ENCODE data around the gene PGAM4.

The PGAM4 gene

GRCh38 chrX:77925764-77926163 is 43.7 kb downstream of the PGAM4 start:
- no peak for DNase-seq (ENCODE audit: low read depth in 1 of 2, low spot score in 1 of 2)
- Histone ChIP-seq H3K27me3 (ENCODE audit: insufficient read depth, poor library complexity, severe bottlenecking) (no peaks in the 10 kb centered on the region), H3K4me3 (replicated peaks; ENCODE audit: insufficient read depth, low read length) (no peak overlapping the region), H3K27ac (replicated peaks) (no peak overlapping the region)
- TF ChIP-seq SPI1 (IDR thresholded peaks at IDR 0.05; ENCODE audit: borderline replicate concordance, low read depth) (no peak), CTCF (IDR thresholded peaks at IDR 0.05; ENCODE audit: insufficient read depth, low read length) (no peak), REST (IDR thresholded peaks at IDR 0.05; ENCODE audit: insufficient replicate concordance, low read depth) (no peak), POLR2AphosphoS5 (IDR thresholded peaks at IDR 0.05; ENCODE audit: low read depth) (no peak), GABPA (IDR thresholded peaks at IDR 0.05; ENCODE audit: low read depth) (no peak)

DNA sequence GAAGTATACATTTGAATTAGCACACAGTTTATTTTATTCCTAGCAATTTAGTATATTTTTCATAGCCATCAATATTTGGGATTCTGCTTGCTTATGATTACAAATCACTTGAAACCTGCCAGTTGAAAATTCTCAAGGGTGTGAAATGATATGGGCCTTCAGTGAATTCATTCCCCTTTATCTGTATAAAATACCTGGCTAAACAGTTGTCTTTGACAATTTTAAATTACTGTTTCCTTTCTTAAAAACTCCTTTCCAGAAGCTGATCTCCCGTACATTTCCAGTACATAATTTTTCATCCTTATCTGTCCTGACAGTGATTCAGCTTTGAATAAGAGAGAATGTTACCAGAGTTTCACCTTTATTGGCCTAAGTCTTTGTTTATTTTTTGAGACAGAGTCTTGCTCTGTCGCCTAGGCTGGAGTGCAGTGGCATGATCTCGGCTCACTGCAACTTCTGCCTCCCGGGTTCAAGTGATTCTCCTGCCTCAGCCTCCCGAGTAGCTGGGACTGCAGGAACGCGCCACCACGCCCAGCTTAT is 45.0 kb downstream of the PGAM4 start:
- Histone ChIP-seq H3K4me3 (replicated peaks; ENCODE audit: insufficient read depth, low read length) (no peak overlapping the region), H3K27me3 (ENCODE audit: insufficient read depth, poor library complexity, severe bottlenecking) (no peaks in the 10 kb centered on the region), H3K27ac (replicated peaks) (no peak overlapping the region)
- DNase-seq (ENCODE audit: low read depth in 1 of 2, low spot score in 1 of 2), result no peak
- TF ChIP-seq SPI1 (IDR thresholded peaks at IDR 0.05; ENCODE audit: borderline replicate concordance, low read depth), result no peak
- TF ChIP-seq POLR2AphosphoS5 (IDR thresholded peaks at IDR 0.05; ENCODE audit: low read depth), result no peak
- TF ChIP-seq REST (IDR thresholded peaks at IDR 0.05; ENCODE audit: insufficient replicate concordance, low read depth), result no peak
- no peak for TF ChIP-seq CTCF (IDR thresholded peaks at IDR 0.05; ENCODE audit: insufficient read depth, low read length)
- TF ChIP-seq GABPA (IDR thresholded peaks at IDR 0.05; ENCODE audit: low read depth), result no peak

DNA sequence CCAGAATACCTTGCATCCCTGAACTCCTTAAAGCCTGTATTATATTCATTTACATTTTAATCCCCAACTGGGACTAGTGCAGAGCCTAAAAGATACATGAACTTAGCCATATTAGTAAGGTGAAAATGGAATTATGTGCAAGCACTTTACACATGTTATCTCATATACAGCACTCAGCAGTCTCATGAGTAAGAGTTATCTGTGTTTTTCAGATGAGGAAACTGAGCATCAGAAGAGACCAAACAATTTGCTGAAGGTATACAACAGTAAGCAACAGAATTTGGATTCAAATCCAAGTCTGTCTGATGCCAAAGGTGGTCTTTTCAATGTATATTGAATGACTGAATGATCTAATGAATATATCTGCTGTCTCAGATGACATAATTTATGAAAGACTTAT is 46.7 kb downstream of the PGAM4 start:
- DNase-seq (ENCODE audit: low read depth in 1 of 2, low spot score in 1 of 2), result no peak
- Histone ChIP-seq H3K27ac (replicated peaks) (no peak overlapping the region), H3K27me3 (ENCODE audit: insufficient read depth, poor library complexity, severe bottlenecking) (no peaks in the 10 kb centered on the region), H3K4me3 (replicated peaks; ENCODE audit: insufficient read depth, low read length) (no peak overlapping the region)
- TF ChIP-seq SPI1 (IDR thresholded peaks at IDR 0.05; ENCODE audit: borderline replicate concordance, low read depth) (no peak), GABPA (IDR thresholded peaks at IDR 0.05; ENCODE audit: low read depth) (no peak), REST (IDR thresholded peaks at IDR 0.05; ENCODE audit: insufficient replicate concordance, low read depth) (no peak), POLR2AphosphoS5 (IDR thresholded peaks at IDR 0.05; ENCODE audit: low read depth) (no peak), CTCF (IDR thresholded peaks at IDR 0.05; ENCODE audit: insufficient read depth, low read length) (no peak)
